ENCODE results near the gene RHOBTB3. TPM values are rescaled to one million over a fixed set of nuclear protein-coding genes. Genes with fewer than 3 reads are reported as not detected.

The RHOBTB3 gene
- total RNA-seq, 1 donor from 2014 or later, result 55.9 TPM

GRCh38 chr5:95743877-95744276 lies 12.7 kb downstream of the RHOBTB3 start:
- peaks cover 18% of the 10 kb centered on the region for H3K36me3 Mint-ChIP-seq (ENCODE audit: insufficient read depth)
- no peak for DNase-seq (ENCODE audit: low spot score, unreplicated experiment)
- H3K4me3 Mint-ChIP-seq (ENCODE audit: low read depth), result no peak overlapping the region
- TF ChIP-seq CTCF (IDR thresholded peaks at IDR 0.05; ENCODE audit: unreplicated experiment), result no peak
- H3K4me1 Mint-ChIP-seq (ENCODE audit: low read depth), result peaks cover 2% of the 10 kb centered on the region
- no peaks in the 10 kb centered on the region for H3K9me3 Mint-ChIP-seq (ENCODE audit: low read depth)
- H3K27ac Mint-ChIP-seq, result no peak overlapping the region
- H3K27me3 Mint-ChIP-seq, result no peaks in the 10 kb centered on the region

- no peaks in the 10 kb centered on the region for H3K27me3 Mint-ChIP-seq
- TF ChIP-seq CTCF (IDR thresholded peaks at IDR 0.05; ENCODE audit: unreplicated experiment), result no peak
- DNase-seq (ENCODE audit: low spot score, unreplicated experiment), result no peak
- H3K36me3 Mint-ChIP-seq (ENCODE audit: insufficient read depth), result peaks cover 10% of the 10 kb centered on the region
- H3K27ac Mint-ChIP-seq, result no peak overlapping the region
- H3K4me3 Mint-ChIP-seq (ENCODE audit: low read depth), result no peak overlapping the region
- no peaks in the 10 kb centered on the region for H3K9me3 Mint-ChIP-seq (ENCODE audit: low read depth)
- no peaks in the 10 kb centered on the region for H3K4me1 Mint-ChIP-seq (ENCODE audit: low read depth)
Measured at GRCh38 chr5:95746194-95746593, 15.1 kb downstream of the RHOBTB3 start.

GRCh38 chr5:95746722-95747679 lies 15.9 kb downstream of the RHOBTB3 start:
- no peak overlapping the region for H3K4me3 Mint-ChIP-seq (ENCODE audit: low read depth)
- no peak overlapping the region for H3K27ac Mint-ChIP-seq
- no peak for TF ChIP-seq CTCF (IDR thresholded peaks at IDR 0.05; ENCODE audit: unreplicated experiment)
- H3K36me3 Mint-ChIP-seq (ENCODE audit: insufficient read depth), result peaks cover 13% of the 10 kb centered on the region
- DNase-seq (ENCODE audit: low spot score, unreplicated experiment), result no peak
- no peaks in the 10 kb centered on the region for H3K4me1 Mint-ChIP-seq (ENCODE audit: low read depth)
- no peaks in the 10 kb centered on the region for H3K9me3 Mint-ChIP-seq (ENCODE audit: low read depth)
- H3K27me3 Mint-ChIP-seq, result no peaks in the 10 kb centered on the region

- Mint-ChIP-seq H3K4me1 (ENCODE audit: low read depth) (no peaks in the 10 kb centered on the region), H3K27me3 (no peaks in the 10 kb centered on the region), H3K27ac (no peak overlapping the region), H3K36me3 (ENCODE audit: insufficient read depth) (peaks cover 22% of the 10 kb centered on the region), H3K4me3 (ENCODE audit: low read depth) (no peak overlapping the region), H3K9me3 (ENCODE audit: low read depth) (no peaks in the 10 kb centered on the region)
- TF ChIP-seq CTCF (IDR thresholded peaks at IDR 0.05; ENCODE audit: unreplicated experiment), result no peak
- DNase-seq (ENCODE audit: low spot score, unreplicated experiment), result no peak
Measured at GRCh38 chr5:95748133-95748532, 17.0 kb downstream of the RHOBTB3 start.

- Mint-ChIP-seq H3K4me1 (ENCODE audit: low read depth) (peaks cover 21% of the 10 kb centered on the region), H3K36me3 (ENCODE audit: insufficient read depth) (peaks cover 22% of the 10 kb centered on the region), H3K27ac (no peak overlapping the region), H3K4me3 (ENCODE audit: low read depth) (no peak overlapping the region), H3K9me3 (ENCODE audit: low read depth) (no peaks in the 10 kb centered on the region), H3K27me3 (no peaks in the 10 kb centered on the region)
- TF ChIP-seq CTCF (IDR thresholded peaks at IDR 0.05; ENCODE audit: unreplicated experiment), result no peak
- no peak for DNase-seq (ENCODE audit: low spot score, unreplicated experiment)
Measured at GRCh38 chr5:95754545-95754944, 23.4 kb downstream of the RHOBTB3 start.
